Erythroblast (primary cell): ENCODE data around the gene LTB.
A peak's percentile ranks its signal among the peaks of the same experiment; 100 is the strongest.
"Not testable (repeated sequence)": the region's sequence is repeated elsewhere in the genome, so short reads cannot be mapped to it uniquely, and the experiment has no call there.

Source experiments
- DNase-seq, 2 experiments: peaks; one replicate each; lab custom pipeline; 2025; lab: John Stamatoyannopoulos, UW
- GATA1 ChIP-seq: IDR thresholded peaks from 2 replicates; pipeline ENCODE4 v1.6.1; 2011; ENCODE audit warnings: low read depth, mild to moderate bottlenecking, control low read depth, low read length, moderate library complexity
- POLR2A ChIP-seq: IDR thresholded peaks from 2 replicates; pipeline ENCODE4 v1.6.1; 2011; ENCODE audit warnings: mild to moderate bottlenecking, low read length

The LTB gene

DNA sequence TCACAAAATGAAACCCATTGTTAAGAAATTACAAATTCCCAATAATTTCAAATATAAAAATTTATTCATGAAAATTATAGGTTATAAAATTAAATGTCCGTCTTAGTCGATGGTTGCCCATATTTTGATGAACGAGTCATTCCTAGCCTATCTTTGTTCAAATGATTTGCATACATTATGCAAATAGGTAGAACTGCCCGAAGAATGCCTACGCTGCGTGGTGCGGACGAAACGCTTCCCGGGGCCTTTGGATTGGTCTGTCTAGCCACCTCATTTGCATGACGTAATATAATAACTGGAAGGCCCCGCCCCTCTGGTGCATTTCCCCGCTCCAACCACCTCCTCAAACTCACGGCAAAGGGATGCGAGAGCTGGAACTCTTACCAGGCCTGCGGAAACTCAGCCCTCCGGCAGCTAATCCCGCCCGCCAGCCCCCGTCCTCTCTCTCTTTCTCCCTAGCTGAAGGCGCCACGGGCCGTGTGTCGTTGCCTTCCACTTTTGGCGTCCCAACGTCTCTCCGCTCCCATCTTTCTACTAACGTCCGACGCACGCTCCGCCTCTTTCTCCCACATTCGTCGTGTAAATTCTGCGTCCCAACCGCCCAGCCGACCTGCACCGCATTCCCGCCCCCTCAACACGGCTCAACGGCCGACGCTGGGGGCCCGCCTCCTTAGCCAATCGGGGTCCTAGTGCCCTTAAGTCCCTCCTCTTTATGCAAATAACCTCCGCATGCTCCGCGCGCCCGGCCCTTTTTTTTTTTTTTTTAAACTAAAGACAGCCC, 37.8 kb upstream of the LTB start:
- peak; percentile 98 for TF ChIP-seq POLR2A
- no peak for TF ChIP-seq GATA1

DNA sequence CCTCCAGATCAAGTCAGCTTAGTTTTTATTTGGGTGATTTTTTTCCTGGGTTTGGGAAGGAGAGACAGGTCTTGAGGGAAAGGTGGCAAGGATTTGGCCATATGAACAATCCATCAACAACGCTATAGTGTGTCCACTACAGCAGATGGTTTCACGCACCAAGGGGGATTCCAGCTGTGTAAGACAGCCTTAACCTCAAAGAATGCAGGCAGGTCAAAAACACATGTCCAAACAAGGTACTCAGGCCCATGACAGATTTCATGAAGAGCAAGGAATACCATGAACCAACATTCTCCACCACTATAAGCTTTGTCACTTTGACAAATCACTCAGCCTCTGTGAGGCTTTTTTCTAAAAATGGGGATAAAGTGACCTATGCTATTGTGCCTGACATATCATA, 34.8 kb upstream of the LTB start:
- TF ChIP-seq POLR2A (no peak), GATA1 (no peak)
- no peak for DNase-seq

More for the DNA sequence above, 37.8 kb upstream of the LTB start:
- DNase-seq, result peak; percentile 99 to 100

DNA sequence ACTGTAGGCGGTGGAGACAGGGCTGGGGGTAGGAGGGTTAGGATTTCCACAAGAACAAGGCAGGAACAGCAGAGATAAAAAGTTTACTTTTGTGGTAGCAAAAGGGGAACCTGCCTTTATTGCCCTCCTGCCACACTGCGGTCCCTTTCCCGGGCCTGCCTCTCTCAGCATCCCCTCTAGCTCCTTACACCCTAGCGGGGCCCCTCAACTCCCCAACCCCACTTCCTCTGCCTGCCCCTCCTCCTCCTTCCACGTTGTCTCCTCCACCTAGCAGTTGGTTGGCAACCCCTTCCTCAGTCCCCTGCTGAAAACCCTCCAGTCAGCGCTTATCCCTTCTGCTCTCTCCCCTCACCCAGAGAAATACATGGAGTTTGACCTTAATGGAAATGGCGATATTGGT, 33.5 kb upstream of the LTB start:
- no peak for TF ChIP-seq POLR2A
- TF ChIP-seq GATA1, result no peak
- DNase-seq, result no peak

DNA sequence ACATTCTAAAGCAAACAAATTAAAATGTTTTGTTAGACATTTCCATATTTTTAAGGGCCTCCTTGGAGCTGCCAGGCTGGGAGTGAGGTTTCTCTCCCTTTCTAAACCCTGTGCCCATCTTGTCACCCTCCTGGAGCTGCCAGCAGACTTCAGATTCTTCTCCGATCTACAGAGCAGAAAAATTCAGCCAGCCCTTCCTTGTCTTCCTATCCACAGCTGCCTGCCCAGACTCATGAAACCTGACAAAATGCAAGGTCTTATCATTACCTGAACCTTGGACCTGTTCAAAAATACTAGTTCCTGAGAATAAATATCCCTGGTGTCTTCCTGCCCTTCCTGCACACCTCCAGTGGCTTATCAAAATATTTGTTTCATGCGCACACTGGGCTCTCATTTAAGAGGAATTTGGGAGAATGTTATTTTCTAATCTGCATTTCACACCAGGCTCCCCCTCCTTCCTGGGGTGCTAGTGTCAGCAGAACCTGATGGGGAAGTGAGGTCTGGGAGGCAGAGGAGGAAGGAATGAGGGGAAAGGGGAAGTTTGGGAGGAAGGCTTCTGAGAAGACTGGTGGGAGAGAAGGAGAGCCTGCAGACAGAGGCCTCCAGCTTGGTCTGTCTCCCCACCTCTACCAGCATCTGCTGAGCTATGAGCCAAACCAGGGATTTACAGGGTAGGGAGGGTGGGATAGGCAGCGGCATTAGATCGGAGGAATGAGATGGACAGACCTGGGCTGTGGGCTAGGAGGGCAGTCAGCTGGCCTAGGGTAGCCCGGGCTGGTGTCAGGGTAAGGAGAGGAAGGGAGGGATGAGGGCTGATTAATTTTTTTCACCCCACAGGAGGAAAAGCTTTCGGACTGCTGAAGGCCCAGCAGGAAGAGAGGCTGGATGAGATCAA, 32.7 kb upstream of the LTB start, which contains the start of gene AIF1:
AIF1 (plus strand) TSS at position 551 of the 895 bp plus-strand sequence; CDS start at position 647, 96 bp downstream.
- no peak for TF ChIP-seq POLR2A
- no peak for TF ChIP-seq GATA1
- no peak for DNase-seq

DNA sequence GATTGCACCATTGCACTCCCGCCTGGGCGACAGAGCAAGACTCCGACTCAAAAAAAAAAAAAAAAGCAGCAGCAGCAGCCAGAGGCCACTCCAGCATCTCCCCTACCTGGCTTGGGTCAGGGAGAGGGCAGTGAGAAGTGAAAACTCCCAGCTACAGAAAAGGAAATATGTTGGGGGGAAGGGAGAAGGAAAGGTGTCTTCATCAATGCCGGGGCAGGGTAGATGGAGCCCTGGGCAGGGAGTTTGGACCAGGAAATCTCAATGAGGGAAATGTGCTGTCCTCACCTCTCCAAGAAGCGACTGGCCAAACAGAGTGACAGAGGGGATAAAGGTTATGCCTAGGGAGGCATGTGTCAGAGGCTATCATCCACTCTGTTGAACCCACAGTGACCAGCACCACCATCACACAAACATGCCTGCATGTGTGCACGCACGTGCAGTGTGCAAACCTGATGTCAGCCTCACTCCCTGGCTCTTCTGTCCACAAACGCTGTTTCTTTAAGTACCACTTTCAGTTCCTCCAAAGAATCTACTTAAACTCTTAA, 31.9 kb upstream of the LTB start:
- TF ChIP-seq GATA1 (no peak), POLR2A (no peak)
- no peak for DNase-seq

DNA sequence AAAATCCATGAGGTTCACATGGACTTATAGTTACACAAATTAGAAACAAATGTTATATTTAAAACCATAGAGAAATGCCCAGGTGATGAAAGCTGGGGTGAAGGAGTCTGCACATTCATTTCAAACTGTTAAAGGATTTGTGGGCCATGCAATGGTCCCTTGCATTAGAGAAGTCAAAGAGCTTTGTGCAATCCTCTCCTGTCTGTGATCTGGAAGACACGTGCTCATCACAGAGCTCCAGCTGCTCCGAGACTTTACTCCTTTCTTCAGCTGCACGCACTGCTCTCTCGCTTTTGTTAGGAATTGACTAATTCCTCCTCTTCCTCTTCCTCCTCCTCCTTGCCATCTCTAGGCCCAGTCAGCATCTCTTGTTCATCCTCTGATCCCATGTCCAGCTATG, 28.7 kb upstream of the LTB start:
- TF ChIP-seq POLR2A, result no peak
- no peak for TF ChIP-seq GATA1
- DNase-seq, result no peak

DNA sequence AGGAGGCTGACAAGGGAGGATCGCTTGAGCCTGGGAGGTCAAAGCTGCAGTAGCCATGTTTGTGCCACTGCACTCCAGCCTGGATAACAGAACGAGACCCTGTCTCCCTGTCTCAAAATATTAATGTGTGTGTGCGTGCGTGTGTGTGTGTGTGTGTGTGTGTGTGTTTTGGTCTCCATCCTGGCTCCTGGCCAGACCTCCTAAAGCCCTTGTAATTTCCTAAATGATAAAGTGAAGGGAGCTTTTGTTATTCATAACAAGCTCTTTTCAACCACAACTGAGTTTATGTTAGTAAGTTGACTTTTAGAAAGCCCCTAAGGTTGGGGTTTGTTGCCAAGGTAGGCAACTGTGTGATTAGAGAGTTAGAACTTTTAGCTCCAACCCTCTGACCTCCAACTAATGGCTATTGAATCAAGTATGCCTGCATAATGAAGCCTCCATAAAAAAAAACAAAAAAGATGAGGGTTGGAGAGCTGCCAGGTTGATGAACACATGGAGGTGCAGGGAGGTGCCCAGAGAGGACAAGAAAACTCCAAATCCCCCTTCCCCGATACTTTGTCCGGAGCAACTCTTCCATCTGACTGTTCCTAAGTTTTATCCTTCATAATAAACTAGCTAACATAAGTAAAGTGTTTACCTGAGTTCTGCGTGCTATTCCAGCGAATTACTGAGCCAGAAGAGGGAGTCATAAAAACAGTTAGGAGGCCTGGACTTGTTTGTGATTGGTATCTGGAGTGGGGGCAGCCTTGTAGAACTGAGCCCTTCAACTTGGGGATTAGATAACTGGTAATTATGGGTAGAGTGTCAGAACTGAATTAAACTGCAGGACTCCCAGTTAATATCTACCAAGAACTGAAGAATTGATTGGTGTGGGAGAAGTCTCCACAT, 27.5 kb upstream of the LTB start:
- TF ChIP-seq GATA1, result no peak
- TF ChIP-seq POLR2A, result no peak
- DNase-seq, result peak; percentile 22 to 43

DNA sequence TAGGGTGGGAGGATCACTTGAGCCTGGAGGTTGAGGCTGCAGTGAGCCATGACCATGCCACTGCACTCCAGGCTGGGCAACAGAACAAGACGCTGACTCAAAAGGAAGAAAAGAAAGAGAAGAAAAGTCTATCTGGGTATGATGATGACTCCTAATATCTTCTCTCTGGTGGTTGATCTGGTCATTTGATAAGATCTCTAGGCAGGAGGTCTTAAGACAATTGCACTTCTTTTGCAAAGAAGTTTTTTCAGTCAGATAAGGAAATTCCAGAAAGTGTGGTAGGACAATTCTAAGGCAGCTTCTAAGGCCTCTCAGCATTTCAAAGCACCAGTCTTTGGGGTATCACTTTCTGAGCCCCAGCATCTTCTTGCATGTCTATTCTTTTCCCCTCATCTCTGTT, 25.1 kb upstream of the LTB start:
- no peak for DNase-seq
- TF ChIP-seq POLR2A (no peak), GATA1 (no peak)

DNA sequence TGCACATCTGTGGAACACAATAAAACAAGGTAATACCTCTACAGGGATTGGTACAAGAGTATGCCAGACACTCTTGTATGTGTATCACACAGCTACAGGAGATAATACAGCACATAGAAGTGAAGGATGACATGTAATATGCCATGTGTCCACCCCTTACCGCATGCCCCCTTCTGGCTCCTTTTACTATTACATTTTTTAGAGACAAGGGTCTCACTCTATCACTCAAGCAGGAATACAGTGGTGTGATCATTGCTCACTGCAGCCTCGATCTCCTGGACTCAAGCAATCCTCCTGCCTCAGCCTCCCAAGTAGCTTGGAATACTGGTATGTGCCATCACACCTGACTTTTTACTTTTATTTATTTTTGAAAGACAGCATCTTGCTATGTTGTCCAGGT, 14.8 kb upstream of the LTB start:
- TF ChIP-seq GATA1, result no peak
- no peak for TF ChIP-seq POLR2A
- peak; percentile 57 to 67 for DNase-seq

DNA sequence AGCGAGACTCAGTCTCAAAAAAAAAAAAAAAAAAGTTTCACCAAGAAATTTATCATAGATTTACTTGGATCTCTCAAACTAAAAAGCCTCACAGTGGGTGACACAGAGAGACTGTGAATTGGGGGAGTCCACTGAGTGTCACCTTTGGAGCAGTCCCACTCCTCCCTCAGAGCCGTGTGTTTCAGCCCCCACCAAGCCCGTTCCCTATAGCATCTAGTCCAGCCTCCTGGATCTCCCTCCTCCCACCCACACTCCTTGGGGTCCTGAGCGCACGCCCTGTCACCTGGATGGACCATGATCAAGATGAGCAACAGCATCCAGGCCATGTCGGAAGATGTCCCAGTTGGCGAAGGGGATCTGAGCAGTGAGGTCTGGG, 10.2 kb upstream of the LTB start:
- no peak for DNase-seq
- TF ChIP-seq GATA1, result no peak
- no peak for TF ChIP-seq POLR2A

DNA sequence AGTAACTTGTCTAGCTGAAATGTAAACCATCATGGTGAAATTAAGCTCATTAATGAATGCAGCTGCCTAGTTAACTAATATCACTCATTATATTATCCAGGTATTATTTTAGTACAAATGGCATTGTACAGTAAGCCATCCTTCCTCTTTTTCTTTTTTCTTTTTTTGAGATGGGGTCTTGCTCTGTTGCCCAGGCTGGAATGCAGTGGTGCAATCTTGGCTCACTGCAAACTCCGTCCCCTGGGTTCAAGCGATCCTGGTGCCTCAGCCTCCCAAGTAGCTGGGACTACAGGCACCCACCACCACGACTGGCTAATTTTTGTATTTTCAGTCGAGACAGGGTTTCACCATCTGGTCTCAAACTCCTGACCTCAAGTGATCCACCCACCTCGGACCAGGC, 8.5 kb upstream of the LTB start:
- not testable (repeated sequence) for DNase-seq

DNA sequence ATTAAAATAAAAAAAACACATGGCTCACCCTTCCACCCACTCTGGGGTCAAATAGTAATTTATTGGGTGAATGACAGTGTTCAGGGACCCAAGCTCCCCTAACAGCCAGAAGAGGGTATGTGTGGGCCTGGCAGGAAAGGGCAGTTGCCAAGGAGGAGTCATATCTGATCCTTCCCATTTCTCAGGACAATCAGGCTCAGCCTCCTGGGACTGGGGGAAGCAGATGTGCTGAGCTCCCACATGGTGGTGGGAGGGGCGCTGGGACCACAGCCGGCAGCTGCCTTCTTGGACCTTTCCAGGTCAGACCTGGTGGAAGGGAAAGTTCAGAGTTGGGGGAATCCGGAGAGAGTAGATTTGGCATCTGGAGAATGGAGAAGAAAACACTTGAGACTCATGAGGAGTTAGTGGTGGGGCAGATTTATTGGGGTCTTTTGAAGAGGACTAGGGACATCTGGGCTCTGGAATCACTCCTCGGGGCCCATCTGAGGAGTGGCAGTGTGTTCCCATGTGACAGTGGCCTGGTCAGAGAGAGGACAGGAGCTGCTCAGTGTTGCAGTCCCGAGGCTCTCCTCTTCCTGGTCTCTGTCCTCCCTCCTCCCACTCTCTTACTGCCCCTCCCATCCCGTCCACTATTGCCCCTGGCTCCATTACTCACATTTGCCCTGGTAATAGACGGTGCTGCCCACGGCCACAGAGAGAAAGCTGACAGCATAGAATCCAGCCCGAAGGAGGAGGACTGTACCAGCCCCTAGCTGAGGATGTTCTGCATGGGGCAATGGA, 6.8 kb upstream of the LTB start:
- TF ChIP-seq POLR2A (no peak), GATA1 (no peak)
- no peak for DNase-seq
